Measurements from ENCODE around the gene TFAM. TPM values are rescaled to one million over a fixed set of nuclear protein-coding genes. Genes with fewer than 3 reads are reported as not detected.

The TFAM gene
- polyA plus RNA-seq, 1 of the 3 experiments (the other 2 are of a cell fraction), result 19.6 TPM

DNA sequence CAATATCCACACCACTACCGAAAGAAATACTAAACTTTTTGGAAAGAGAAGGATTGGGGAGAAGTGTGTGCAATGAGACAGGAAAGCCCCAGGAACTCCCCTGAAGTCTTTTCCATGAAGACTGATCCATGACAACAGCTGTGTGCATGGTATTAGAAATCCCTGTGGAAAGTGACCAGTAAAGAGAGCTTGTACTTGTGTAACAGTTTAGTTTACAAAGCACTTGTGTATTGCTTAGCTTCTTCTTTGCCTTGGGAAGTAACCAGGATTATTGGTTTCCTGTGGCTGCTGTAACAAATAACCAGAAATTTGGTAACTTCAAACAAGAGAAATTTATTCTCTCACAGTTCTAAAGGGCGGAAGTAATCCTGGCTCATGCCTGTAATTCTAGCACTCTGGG is 18.8 kb downstream of the TFAM start:
- Histone ChIP-seq H3K4me1 (ENCODE audit: control insufficient read depth in 1 of 2, insufficient read depth in 2 of 2, low read depth in 1 of 2, low read length in 1 of 2) (no peaks in the 10 kb centered on the region), H3K4me3 (ENCODE audit: low read depth in 2 of 2, low read length in 1 of 2) (no peak overlapping the region), H3K79me2 (ENCODE audit: insufficient read depth) (no peaks in the 10 kb centered on the region), H3K27ac (ENCODE audit: low read depth in 2 of 2, low read length in 1 of 2) (no peak overlapping the region), H3K9me3 (no peaks in the 10 kb centered on the region), H2AFZ (ENCODE audit: low read depth) (no peak overlapping the region), H3F3A (replicated peaks; ENCODE audit: insufficient read depth) (peaks cover 2% of the 10 kb centered on the region), H3K36me3 (replicated peaks in 1 of 2; ENCODE audit: control insufficient read depth in 1 of 2, insufficient read depth in 2 of 2, low read length in 1 of 2) (peaks cover under 1 to 8% of the 10 kb centered on the region in 2 experiments), H3K4me2 (no peak overlapping the region), H3K9ac (no peak overlapping the region), H4K20me1 (ENCODE audit: insufficient read depth) (no peaks in the 10 kb centered on the region), H3K9me2 (no peaks in the 10 kb centered on the region), H3K27me3 (ENCODE audit: insufficient read depth) (no peaks in the 10 kb centered on the region)
- CTCF ChIA-PET, result interaction anchor here (1.5 kb wide), 1 partner anchor 112 kb away, joined by 3 read pairs; no protein-coding TSS in a partner anchor
- WGBS (ENCODE audit: low lambda C conversion rate), result 68% methylated on average over 2 of the region's 2 CpGs
- TF ChIP-seq RCOR1 (IDR thresholded peaks at IDR 0.05; ENCODE audit: low read length) (no peak), RXRA (IDR thresholded peaks at IDR 0.05; ENCODE audit: borderline replicate concordance, low read depth) (no peak), POLR2AphosphoS5 (IDR thresholded peaks at IDR 0.05; ENCODE audit: low read depth, low read length) (no peak), EZH2phosphoT487 (IDR thresholded peaks at IDR 0.05; ENCODE audit: borderline replicate concordance, low read depth) (no peak), TEAD4 (IDR thresholded peaks at IDR 0.05; ENCODE audit: borderline replicate concordance, insufficient read depth) (no peak)
- no peak for DNase-seq
- POLR2A ChIA-PET, result no interaction called here

DNA sequence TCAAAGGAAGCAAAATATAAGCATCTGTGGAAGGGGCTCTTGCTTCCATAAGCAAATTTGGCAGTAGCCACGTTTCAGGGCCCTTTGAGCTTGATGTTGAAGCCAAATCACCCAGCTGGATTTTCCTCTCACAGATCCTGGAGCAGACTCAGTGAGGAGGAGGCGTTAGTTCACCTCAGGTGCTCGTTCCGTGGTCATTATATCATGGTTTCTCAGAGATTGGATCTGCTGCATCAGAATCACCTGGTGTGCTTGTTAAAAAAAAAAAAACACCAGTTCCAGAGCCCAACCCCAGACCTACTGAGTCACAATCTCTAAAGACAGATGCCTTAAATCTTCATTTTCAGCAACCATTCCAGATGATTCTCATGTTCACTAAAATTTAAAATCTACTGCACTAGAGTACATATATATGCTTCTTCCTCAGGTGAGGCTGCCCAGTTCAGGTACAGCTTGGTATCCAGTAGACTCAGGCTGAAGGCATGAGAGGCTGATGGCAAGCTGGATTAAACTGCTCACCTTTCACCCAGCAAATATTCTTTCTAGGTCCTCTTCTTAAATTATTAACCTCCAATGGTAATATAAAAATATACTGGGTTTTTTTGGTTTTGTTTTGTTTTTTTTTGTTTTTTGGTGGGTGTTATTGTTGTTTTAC is 24.9 kb downstream of the TFAM start:
- H4K20me1 ChIP-seq (ENCODE audit: insufficient read depth), result no peaks in the 10 kb centered on the region
- H3F3A ChIP-seq (replicated peaks; ENCODE audit: insufficient read depth), result no peaks in the 10 kb centered on the region
- 64% methylated on average over 4 of the region's 4 CpGs for WGBS (ENCODE audit: low lambda C conversion rate)
- no peaks in the 10 kb centered on the region for H3K27me3 ChIP-seq (ENCODE audit: insufficient read depth)
- no peak for DNase-seq
- no peak overlapping the region for H3K9ac ChIP-seq
- no peak overlapping the region for H3K27ac ChIP-seq (ENCODE audit: low read depth in 2 of 2, low read length in 1 of 2)
- H3K9me3 ChIP-seq, result no peaks in the 10 kb centered on the region
- no peaks in the 10 kb centered on the region for H3K79me2 ChIP-seq (ENCODE audit: insufficient read depth)
- no peaks in the 10 kb centered on the region for H3K4me1 ChIP-seq (ENCODE audit: control insufficient read depth in 1 of 2, insufficient read depth in 2 of 2, low read depth in 1 of 2, low read length in 1 of 2)
- H3K9me2 ChIP-seq, result no peaks in the 10 kb centered on the region
- no peak overlapping the region for H3K4me3 ChIP-seq (ENCODE audit: low read depth in 2 of 2, low read length in 1 of 2)
- ChIA-PET CTCF (interaction anchor here (1.2 kb wide), 1 partner anchor 233 kb away, joined by 3 read pairs; no protein-coding TSS in a partner anchor), POLR2A (no interaction called here)
- H2AFZ ChIP-seq (ENCODE audit: low read depth), result no peak overlapping the region
- no peaks in the 10 kb centered on the region for H3K36me3 ChIP-seq (replicated peaks in 1 of 2; ENCODE audit: control insufficient read depth in 1 of 2, insufficient read depth in 2 of 2, low read length in 1 of 2)
- H3K4me2 ChIP-seq, result no peak overlapping the region
- TF ChIP-seq EP300 (IDR thresholded peaks at IDR 0.05; ENCODE audit: borderline replicate concordance in 1 of 2, low read depth in 1 of 2, low read length in 1 of 2) (no peak), POLR2AphosphoS5 (IDR thresholded peaks at IDR 0.05; ENCODE audit: low read depth, low read length) (no peak), MXI1 (IDR thresholded peaks at IDR 0.05; ENCODE audit: low read depth, low read length) (no peak), CHD2 (IDR thresholded peaks at IDR 0.05; ENCODE audit: low read length, partially characterized antibody) (no peak), RCOR1 (IDR thresholded peaks at IDR 0.05; ENCODE audit: low read length) (no peak), JUND (IDR thresholded peaks at IDR 0.05) (no peak), FOXM1 (IDR thresholded peaks at IDR 0.05; ENCODE audit: low read depth) (no peak), SIN3A (IDR thresholded peaks at IDR 0.05; ENCODE audit: borderline replicate concordance, low read depth, low read length) (no peak), ELF1 (IDR thresholded peaks at IDR 0.05) (no peak), RXRA (IDR thresholded peaks at IDR 0.05; ENCODE audit: borderline replicate concordance, low read depth) (no peak), GATA2 (CRISPR knock-in tag; IDR thresholded peaks at IDR 0.05) (no peak), MEF2A (IDR thresholded peaks at IDR 0.05; ENCODE audit: borderline replicate concordance, low read depth) (no peak), YY1 (IDR thresholded peaks at IDR 0.05; ENCODE audit: low read depth) (no peak)
- TF ChIP-seq, protein P1, sequence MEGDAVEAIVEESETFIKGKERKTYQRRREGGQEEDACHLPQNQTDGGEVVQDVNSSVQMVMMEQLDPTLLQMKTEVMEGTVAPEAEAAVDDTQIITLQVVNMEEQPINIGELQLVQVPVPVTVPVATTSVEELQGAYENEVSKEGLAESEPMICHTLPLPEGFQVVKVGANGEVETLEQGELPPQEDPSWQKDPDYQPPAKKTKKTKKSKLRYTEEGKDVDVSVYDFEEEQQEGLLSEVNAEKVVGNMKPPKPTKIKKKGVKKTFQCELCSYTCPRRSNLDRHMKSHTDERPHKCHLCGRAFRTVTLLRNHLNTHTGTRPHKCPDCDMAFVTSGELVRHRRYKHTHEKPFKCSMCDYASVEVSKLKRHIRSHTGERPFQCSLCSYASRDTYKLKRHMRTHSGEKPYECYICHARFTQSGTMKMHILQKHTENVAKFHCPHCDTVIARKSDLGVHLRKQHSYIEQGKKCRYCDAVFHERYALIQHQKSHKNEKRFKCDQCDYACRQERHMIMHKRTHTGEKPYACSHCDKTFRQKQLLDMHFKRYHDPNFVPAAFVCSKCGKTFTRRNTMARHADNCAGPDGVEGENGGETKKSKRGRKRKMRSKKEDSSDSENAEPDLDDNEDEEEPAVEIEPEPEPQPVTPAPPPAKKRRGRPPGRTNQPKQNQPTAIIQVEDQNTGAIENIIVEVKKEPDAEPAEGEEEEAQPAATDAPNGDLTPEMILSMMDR (IDR thresholded peaks at IDR 0.05), result no peak
- TF ChIP-seq, protein P2, sequence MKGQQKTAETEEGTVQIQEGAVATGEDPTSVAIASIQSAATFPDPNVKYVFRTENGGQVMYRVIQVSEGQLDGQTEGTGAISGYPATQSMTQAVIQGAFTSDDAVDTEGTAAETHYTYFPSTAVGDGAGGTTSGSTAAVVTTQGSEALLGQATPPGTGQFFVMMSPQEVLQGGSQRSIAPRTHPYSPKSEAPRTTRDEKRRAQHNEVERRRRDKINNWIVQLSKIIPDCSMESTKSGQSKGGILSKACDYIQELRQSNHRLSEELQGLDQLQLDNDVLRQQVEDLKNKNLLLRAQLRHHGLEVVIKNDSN (IDR thresholded peaks at IDR 0.05; ENCODE audit: borderline replicate concordance, low read depth), result no peak
- TF ChIP-seq, protein P3, sequence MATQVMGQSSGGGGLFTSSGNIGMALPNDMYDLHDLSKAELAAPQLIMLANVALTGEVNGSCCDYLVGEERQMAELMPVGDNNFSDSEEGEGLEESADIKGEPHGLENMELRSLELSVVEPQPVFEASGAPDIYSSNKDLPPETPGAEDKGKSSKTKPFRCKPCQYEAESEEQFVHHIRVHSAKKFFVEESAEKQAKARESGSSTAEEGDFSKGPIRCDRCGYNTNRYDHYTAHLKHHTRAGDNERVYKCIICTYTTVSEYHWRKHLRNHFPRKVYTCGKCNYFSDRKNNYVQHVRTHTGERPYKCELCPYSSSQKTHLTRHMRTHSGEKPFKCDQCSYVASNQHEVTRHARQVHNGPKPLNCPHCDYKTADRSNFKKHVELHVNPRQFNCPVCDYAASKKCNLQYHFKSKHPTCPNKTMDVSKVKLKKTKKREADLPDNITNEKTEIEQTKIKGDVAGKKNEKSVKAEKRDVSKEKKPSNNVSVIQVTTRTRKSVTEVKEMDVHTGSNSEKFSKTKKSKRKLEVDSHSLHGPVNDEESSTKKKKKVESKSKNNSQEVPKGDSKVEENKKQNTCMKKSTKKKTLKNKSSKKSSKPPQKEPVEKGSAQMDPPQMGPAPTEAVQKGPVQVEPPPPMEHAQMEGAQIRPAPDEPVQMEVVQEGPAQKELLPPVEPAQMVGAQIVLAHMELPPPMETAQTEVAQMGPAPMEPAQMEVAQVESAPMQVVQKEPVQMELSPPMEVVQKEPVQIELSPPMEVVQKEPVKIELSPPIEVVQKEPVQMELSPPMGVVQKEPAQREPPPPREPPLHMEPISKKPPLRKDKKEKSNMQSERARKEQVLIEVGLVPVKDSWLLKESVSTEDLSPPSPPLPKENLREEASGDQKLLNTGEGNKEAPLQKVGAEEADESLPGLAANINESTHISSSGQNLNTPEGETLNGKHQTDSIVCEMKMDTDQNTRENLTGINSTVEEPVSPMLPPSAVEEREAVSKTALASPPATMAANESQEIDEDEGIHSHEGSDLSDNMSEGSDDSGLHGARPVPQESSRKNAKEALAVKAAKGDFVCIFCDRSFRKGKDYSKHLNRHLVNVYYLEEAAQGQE (IDR thresholded peaks at IDR 0.05; ENCODE audit: low read depth, low read length), result no peak
- TF ChIP-seq, protein P4, sequence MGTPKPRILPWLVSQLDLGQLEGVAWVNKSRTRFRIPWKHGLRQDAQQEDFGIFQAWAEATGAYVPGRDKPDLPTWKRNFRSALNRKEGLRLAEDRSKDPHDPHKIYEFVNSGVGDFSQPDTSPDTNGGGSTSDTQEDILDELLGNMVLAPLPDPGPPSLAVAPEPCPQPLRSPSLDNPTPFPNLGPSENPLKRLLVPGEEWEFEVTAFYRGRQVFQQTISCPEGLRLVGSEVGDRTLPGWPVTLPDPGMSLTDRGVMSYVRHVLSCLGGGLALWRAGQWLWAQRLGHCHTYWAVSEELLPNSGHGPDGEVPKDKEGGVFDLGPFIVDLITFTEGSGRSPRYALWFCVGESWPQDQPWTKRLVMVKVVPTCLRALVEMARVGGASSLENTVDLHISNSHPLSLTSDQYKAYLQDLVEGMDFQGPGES (IDR thresholded peaks at IDR 0.05; ENCODE audit: low read depth, low read length), result no peak
